Measurements from ENCODE around the gene ADGRV1. TPM values are rescaled to one million over a fixed set of nuclear protein-coding genes. Genes with fewer than 3 reads are reported as not detected.

ADGRV1 gene
- total RNA-seq, 1 donor from 2014 or later, result 0.13 TPM

GRCh38 chr5:90902651-90903386 lies 344.2 kb downstream of the ADGRV1 start:
- POLR2A ChIA-PET, result no interaction called here
- intact Hi-C loops (cut with micrococcal nuclease), result no loop called here
- H3K9me3 Mint-ChIP-seq, result no peaks in the 10 kb centered on the region
- CTCF ChIA-PET, result no interaction called here
- H3K4me3 Mint-ChIP-seq, result no peak overlapping the region
- H3K27me3 Mint-ChIP-seq, result peaks cover 6% of the 10 kb centered on the region
- no peak for TF ChIP-seq CTCF (IDR thresholded peaks at IDR 0.05)
- H3K4me1 Mint-ChIP-seq, result no peaks in the 10 kb centered on the region
- no peak overlapping the region for H3K27ac Mint-ChIP-seq
- H3K36me3 Mint-ChIP-seq (ENCODE audit: low read depth), result no peaks in the 10 kb centered on the region
- ATAC-seq (ENCODE audit: low read depth) (no peak), DNase-seq (no peak)

DNA sequence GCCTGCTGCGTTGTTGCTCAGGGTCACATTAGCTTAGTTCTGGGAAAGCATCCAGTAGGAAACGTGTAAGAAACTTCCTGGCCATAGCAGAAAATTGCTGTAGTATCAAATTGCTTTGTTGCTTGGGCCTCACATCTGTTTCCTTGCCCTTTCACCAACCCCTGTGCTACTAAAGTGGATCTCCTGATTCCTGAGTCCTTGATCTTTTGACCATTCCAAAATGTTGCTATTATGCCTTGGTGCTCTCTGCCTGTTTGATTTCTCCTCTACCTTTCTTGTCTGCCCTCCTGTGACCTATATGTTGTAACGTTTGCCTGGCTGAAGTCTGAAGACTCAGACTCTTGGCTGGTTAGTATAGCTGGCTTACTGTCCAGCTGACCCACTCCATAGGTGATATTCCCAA lies 350.5 kb downstream of the ADGRV1 start:
- peaks cover 10% of the 10 kb centered on the region for H3K27me3 Mint-ChIP-seq
- ATAC-seq (ENCODE audit: low read depth) (no peak), DNase-seq (no peak)
- no peaks in the 10 kb centered on the region for H3K36me3 Mint-ChIP-seq (ENCODE audit: low read depth)
- ChIA-PET CTCF (no interaction called here), POLR2A (no interaction called here)
- TF ChIP-seq CTCF (IDR thresholded peaks at IDR 0.05), result no peak
- H3K4me1 Mint-ChIP-seq, result no peaks in the 10 kb centered on the region
- H3K4me3 Mint-ChIP-seq, result no peak overlapping the region
- no peaks in the 10 kb centered on the region for H3K9me3 Mint-ChIP-seq
- intact Hi-C loops (cut with micrococcal nuclease), result no loop called here
- H3K27ac Mint-ChIP-seq, result no peak overlapping the region

- CTCF ChIA-PET, result no interaction called here
- Mint-ChIP-seq H3K9me3 (no peaks in the 10 kb centered on the region), H3K36me3 (ENCODE audit: low read depth) (no peaks in the 10 kb centered on the region), H3K4me1 (no peaks in the 10 kb centered on the region), H3K4me3 (no peak overlapping the region), H3K27me3 (peaks cover 10% of the 10 kb centered on the region), H3K27ac (no peak overlapping the region)
- no peak for ATAC-seq (ENCODE audit: low read depth)
- no peak for TF ChIP-seq CTCF (IDR thresholded peaks at IDR 0.05)
- POLR2A ChIA-PET, result no interaction called here
- DNase-seq, result no peak
- intact Hi-C loops (cut with micrococcal nuclease), result no loop called here
Observed at GRCh38 chr5:90909940-90910339, 351.3 kb downstream of the ADGRV1 start.

- no peaks in the 10 kb centered on the region for H3K4me1 Mint-ChIP-seq
- ATAC-seq (ENCODE audit: low read depth) (no peak), DNase-seq (no peak)
- no peak overlapping the region for H3K4me3 Mint-ChIP-seq
- no peaks in the 10 kb centered on the region for H3K9me3 Mint-ChIP-seq
- intact Hi-C loops (cut with micrococcal nuclease), result no loop called here
- H3K27ac Mint-ChIP-seq, result no peak overlapping the region
- H3K27me3 Mint-ChIP-seq, result peaks cover 10% of the 10 kb centered on the region
- no peak for TF ChIP-seq CTCF (IDR thresholded peaks at IDR 0.05)
- CTCF ChIA-PET, result no interaction called here
- no peaks in the 10 kb centered on the region for H3K36me3 Mint-ChIP-seq (ENCODE audit: low read depth)
- POLR2A ChIA-PET, result no interaction called here
Observed at GRCh38 chr5:90911169-90911568, 352.6 kb downstream of the ADGRV1 start.

- H3K4me1 Mint-ChIP-seq, result no peaks in the 10 kb centered on the region
- TF ChIP-seq CTCF (IDR thresholded peaks at IDR 0.05), result no peak
- no peaks in the 10 kb centered on the region for H3K9me3 Mint-ChIP-seq
- peaks cover 6% of the 10 kb centered on the region for H3K27me3 Mint-ChIP-seq
- no peak overlapping the region for H3K27ac Mint-ChIP-seq
- no peak overlapping the region for H3K4me3 Mint-ChIP-seq
- POLR2A ChIA-PET, result no interaction called here
- intact Hi-C loops (cut with micrococcal nuclease), result no loop called here
- DNase-seq (no peak), ATAC-seq (ENCODE audit: low read depth) (no peak)
- H3K36me3 Mint-ChIP-seq (ENCODE audit: low read depth), result no peaks in the 10 kb centered on the region
- CTCF ChIA-PET, result no interaction called here
Observed at GRCh38 chr5:90912476-90912875, 353.9 kb downstream of the ADGRV1 start.

Data from activated B cell treated with CpG ODN at 0.5 μM for 24 hours (primary cell).